Fibroblast of pulmonary artery (primary cell): Measurements from ENCODE around the gene PPP2R2C.

Experiments used
- DNase-seq: peaks from one replicate; pipeline ENCODE4 v3.0.0-alpha.2; 2010; ENCODE audit warnings: low read depth
- H3K4me3 ChIP-seq: replicated peaks from 2 replicates; pipeline ENCODE4 v1.5.1; 2011; ENCODE audit warnings: low read depth, mild to moderate bottlenecking, control low read depth, low read length, moderate library complexity
- CTCF ChIP-seq: IDR thresholded peaks from 2 replicates; pipeline ENCODE4 v1.5.1; 2011; ENCODE audit warnings: mild to moderate bottlenecking, control low read depth, low read length, inconsistent platforms; ENCODE audit errors: missing control alignments

Gene PPP2R2C

GRCh38 chr4:6495736-6496135 is 23.3 kb upstream of the PPP2R2C start:
- no peak for DNase-seq
- no peak for TF ChIP-seq CTCF
- H3K4me3 ChIP-seq = no peak overlapping the region

- TF ChIP-seq CTCF = no peak
- no peak overlapping the region for H3K4me3 ChIP-seq
- DNase-seq = no peak
Measured at GRCh38 chr4:6495296-6495590, 22.8 kb upstream of the PPP2R2C start.

DNA sequence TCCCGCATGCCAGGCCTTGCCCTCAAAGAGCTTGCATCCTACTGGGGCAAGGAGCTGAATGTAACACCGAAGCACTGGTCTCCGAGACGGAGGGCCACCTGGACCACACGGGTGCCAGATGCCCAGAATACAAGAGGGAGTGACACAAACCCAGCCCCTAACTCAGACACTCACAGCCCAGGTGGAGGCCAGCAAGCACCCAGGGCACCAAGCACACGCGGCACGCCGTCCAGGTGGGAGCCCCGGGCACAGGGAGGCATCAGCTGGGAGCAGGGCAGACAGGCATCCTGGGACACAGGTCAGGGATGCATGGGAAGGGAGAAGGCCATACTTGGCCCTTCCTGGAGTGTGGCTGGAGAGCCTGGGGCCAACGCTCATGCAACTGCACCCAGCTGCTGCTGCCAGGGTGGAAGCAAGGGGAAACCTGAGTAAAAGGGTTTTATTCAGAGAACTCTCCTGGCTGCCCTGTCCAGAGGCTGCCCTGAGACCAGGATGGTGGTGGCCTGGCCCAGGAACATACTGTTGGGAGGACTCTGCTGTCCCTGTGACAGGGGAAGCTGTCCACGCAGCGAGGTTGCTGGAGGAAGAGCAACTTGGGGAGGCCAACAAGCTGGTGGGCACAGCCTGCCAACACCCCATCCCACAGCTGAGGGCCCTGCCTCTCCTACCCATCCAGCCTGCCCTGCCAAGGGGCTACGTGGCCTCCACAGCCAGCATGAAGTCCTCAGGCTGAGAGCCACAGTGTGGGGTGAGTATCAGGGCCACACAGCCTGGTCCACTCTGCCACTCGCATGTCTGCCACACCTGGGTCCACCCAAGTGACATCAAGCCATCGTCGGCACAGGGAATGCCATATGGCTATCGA is 22.2 kb upstream of the PPP2R2C start:
- no peak for TF ChIP-seq CTCF
- H3K4me3 ChIP-seq = no peak overlapping the region
- no peak for DNase-seq

- no peak overlapping the region for H3K4me3 ChIP-seq
- peak; percentile 16 for DNase-seq
- no peak for TF ChIP-seq CTCF
Measured at GRCh38 chr4:6493658-6494304, 21.4 kb upstream of the PPP2R2C start.

- no peak overlapping the region for H3K4me3 ChIP-seq
- no peak for TF ChIP-seq CTCF
- no peak for DNase-seq
Measured at GRCh38 chr4:6492861-6493657, 20.6 kb upstream of the PPP2R2C start.

DNA sequence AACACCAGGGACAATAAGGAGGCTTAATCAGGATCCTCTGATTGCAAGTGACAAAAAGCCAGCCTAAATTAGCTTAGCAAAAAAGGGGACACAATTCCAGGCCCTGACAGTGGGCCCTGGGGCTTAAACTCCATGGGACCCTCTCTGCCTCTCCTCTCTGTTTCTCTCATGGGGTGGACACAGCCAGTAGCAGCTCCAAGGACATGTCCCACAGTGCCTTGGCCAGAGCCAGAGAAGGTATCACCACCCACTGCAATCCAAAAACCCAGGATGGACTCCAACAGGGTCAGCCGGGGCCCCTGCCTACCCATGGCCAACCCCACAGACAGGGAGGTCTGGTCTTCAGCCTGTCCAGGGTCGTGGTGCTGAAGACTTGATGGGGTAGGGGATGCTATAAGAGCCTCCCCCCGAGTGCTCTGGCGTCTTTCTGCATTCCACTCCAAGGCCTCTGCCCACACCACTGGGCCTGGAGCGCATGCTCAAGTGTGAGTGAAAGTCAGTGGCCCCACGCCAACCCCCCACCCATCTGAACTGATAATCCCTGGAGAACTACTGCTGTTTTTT is 19.7 kb upstream of the PPP2R2C start:
- TF ChIP-seq CTCF = no peak
- H3K4me3 ChIP-seq = no peak overlapping the region
- no peak for DNase-seq
